Measurements from ENCODE around the gene BRME1. TPM values are rescaled to one million over a fixed set of nuclear protein-coding genes. Genes with fewer than 3 reads are reported as not detected.
A peak's percentile ranks its signal among the peaks of the same experiment; 100 is the strongest.

The BRME1 gene
- total RNA-seq, 1 donor from 2014 or later, result 9.2 TPM

GRCh38 chr19:13908674-13909073, 2.8 kb upstream of the BRME1 start:
- Mint-ChIP-seq H3K4me1 (ENCODE audit: unreplicated experiment) (no peaks in the 10 kb centered on the region), H3K9me3 (no peaks in the 10 kb centered on the region)

GRCh38 chr19:13906910-13907309, 993 bp upstream of the BRME1 start:
- H3K4me1 Mint-ChIP-seq (ENCODE audit: unreplicated experiment), result no peaks in the 10 kb centered on the region
- H3K27ac Mint-ChIP-seq, result peak overlapping the region; percentile 59
- H3K9me3 Mint-ChIP-seq, result no peaks in the 10 kb centered on the region
- H3K27me3 Mint-ChIP-seq, result no peaks in the 10 kb centered on the region
- TF ChIP-seq CTCF (conservative IDR thresholded peaks at IDR 0.05), result no peak
- H3K4me3 Mint-ChIP-seq, result peak overlapping the region; percentile 85
- peaks cover 4% of the 10 kb centered on the region for H3K36me3 Mint-ChIP-seq
- DNase-seq (ENCODE audit: extremely low spot score, unreplicated experiment), result no peak

More at GRCh38 chr19:13908674-13909073, 2.8 kb upstream of the BRME1 start:
- Mint-ChIP-seq H3K4me3 (no peak overlapping the region), H3K27ac (no peak overlapping the region), H3K36me3 (peaks cover 4% of the 10 kb centered on the region), H3K27me3 (no peaks in the 10 kb centered on the region)
- no peak for DNase-seq (ENCODE audit: extremely low spot score, unreplicated experiment)
- no peak for TF ChIP-seq CTCF (conservative IDR thresholded peaks at IDR 0.05)

- peak overlapping the region; percentile 85 for H3K4me3 Mint-ChIP-seq
- no peaks in the 10 kb centered on the region for H3K9me3 Mint-ChIP-seq
- no peak for DNase-seq (ENCODE audit: extremely low spot score, unreplicated experiment)
Measured at GRCh38 chr19:13906521-13906904, 596 bp upstream of the BRME1 start.

GRCh38 chr19:13902993-13903555, 2.8 kb downstream of the BRME1 start:
- no peaks in the 10 kb centered on the region for H3K27me3 Mint-ChIP-seq
- TF ChIP-seq CTCF (conservative IDR thresholded peaks at IDR 0.05), result peak; percentile 47
- H3K27ac Mint-ChIP-seq, result no peak overlapping the region
- H3K4me1 Mint-ChIP-seq (ENCODE audit: unreplicated experiment), result no peaks in the 10 kb centered on the region
- DNase-seq (ENCODE audit: extremely low spot score, unreplicated experiment), result no peak
- H3K36me3 Mint-ChIP-seq, result no peaks in the 10 kb centered on the region
- no peak overlapping the region for H3K4me3 Mint-ChIP-seq
- no peaks in the 10 kb centered on the region for H3K9me3 Mint-ChIP-seq

More at GRCh38 chr19:13906521-13906904, 596 bp upstream of the BRME1 start:
- Mint-ChIP-seq H3K4me1 (ENCODE audit: unreplicated experiment) (no peaks in the 10 kb centered on the region), H3K27me3 (no peaks in the 10 kb centered on the region), H3K27ac (peak overlapping the region; percentile 59), H3K36me3 (peaks cover 4% of the 10 kb centered on the region)
- no peak for TF ChIP-seq CTCF (conservative IDR thresholded peaks at IDR 0.05)

- no peak for TF ChIP-seq CTCF (conservative IDR thresholded peaks at IDR 0.05)
- Mint-ChIP-seq H3K4me3 (no peak overlapping the region), H3K27ac (no peak overlapping the region), H3K27me3 (no peaks in the 10 kb centered on the region), H3K9me3 (no peaks in the 10 kb centered on the region), H3K36me3 (no peaks in the 10 kb centered on the region), H3K4me1 (ENCODE audit: unreplicated experiment) (no peaks in the 10 kb centered on the region)
- DNase-seq (ENCODE audit: extremely low spot score, unreplicated experiment), result no peak
Measured at GRCh38 chr19:13899912-13900584, 5.9 kb downstream of the BRME1 start.
